ENCODE results near the gene LGMN. TPM values are rescaled to one million over a fixed set of nuclear protein-coding genes. Genes with fewer than 3 reads are reported as not detected.

The LGMN gene
- polyA plus RNA-seq, 1 donor from 2014 or later: 48.0 TPM

GRCh38 chr14:92688434-92689375, 59.7 kb downstream of the LGMN start:
- no peaks in the 10 kb centered on the region for H3F3A ChIP-seq (ENCODE audit: insufficient read depth, low read length, poor library complexity, severe bottlenecking)
- no peaks in the 10 kb centered on the region for H3K9me3 ChIP-seq (ENCODE audit: low read length)
- no peak overlapping the region for H2AFZ ChIP-seq (ENCODE audit: low read depth, low read length)
- H3K4me2 ChIP-seq (ENCODE audit: low read length): no peak overlapping the region
- H3K9me2 ChIP-seq (ENCODE audit: insufficient read depth, low read length): no peaks in the 10 kb centered on the region
- peak overlapping the region; percentile 70 for H3K4me3 ChIP-seq (ENCODE audit: low read length)
- no peak overlapping the region for H3K9ac ChIP-seq (ENCODE audit: low read length)
- peaks cover 25% of the 10 kb centered on the region for H3K27me3 ChIP-seq (ENCODE audit: insufficient read depth, low read depth, low read length)
- no peak for TF ChIP-seq SMC3 (conservative IDR thresholded peaks at IDR 0.05; ENCODE audit: poor library complexity)
- TF ChIP-seq POLR2AphosphoS5 (IDR thresholded peaks at IDR 0.05): no peak
- no peak for TF ChIP-seq CTCF (IDR thresholded peaks at IDR 0.05; ENCODE audit: poor library complexity, severe bottlenecking)
- no peak for TF ChIP-seq TAF1 (IDR thresholded peaks at IDR 0.05; ENCODE audit: low read depth)
- TF ChIP-seq RAD21 (conservative IDR thresholded peaks at IDR 0.05): no peak
- H3K27ac ChIP-seq (ENCODE audit: low read length): no peak overlapping the region
- H3K36me3 ChIP-seq (ENCODE audit: insufficient read depth, low read length): no peaks in the 10 kb centered on the region
- no peaks in the 10 kb centered on the region for H4K20me1 ChIP-seq (ENCODE audit: insufficient read depth)
- no peaks in the 10 kb centered on the region for H3K79me2 ChIP-seq (replicated peaks; ENCODE audit: insufficient read depth, low read length)

- no peak overlapping the region for H3K27ac ChIP-seq (ENCODE audit: low read length)
- TF ChIP-seq EZH2 (IDR thresholded peaks at IDR 0.05; ENCODE audit: borderline replicate concordance, insufficient read depth, low read length, poor library complexity, severe bottlenecking) (peak; percentile 60), TAF1 (IDR thresholded peaks at IDR 0.05; ENCODE audit: low read depth) (no peak), REST (IDR thresholded peaks at IDR 0.05; ENCODE audit: borderline replicate concordance) (no peak)
- no peaks in the 10 kb centered on the region for H3K36me3 ChIP-seq (ENCODE audit: insufficient read depth, low read length)
- peak overlapping the region; percentile 26 for H3K9ac ChIP-seq (ENCODE audit: low read length)
- peak overlapping the region; percentile 70 for H3K4me3 ChIP-seq (ENCODE audit: low read length)
- no peak overlapping the region for H3K4me2 ChIP-seq (ENCODE audit: low read length)
- H3K9me2 ChIP-seq (ENCODE audit: insufficient read depth, low read length): no peaks in the 10 kb centered on the region
- no peaks in the 10 kb centered on the region for H3K79me2 ChIP-seq (replicated peaks; ENCODE audit: insufficient read depth, low read length)
- H2AFZ ChIP-seq (ENCODE audit: low read depth, low read length): no peak overlapping the region
- no peaks in the 10 kb centered on the region for H3F3A ChIP-seq (ENCODE audit: insufficient read depth, low read length, poor library complexity, severe bottlenecking)
- no peaks in the 10 kb centered on the region for H3K9me3 ChIP-seq (ENCODE audit: low read length)
- peaks cover 25% of the 10 kb centered on the region for H3K27me3 ChIP-seq (ENCODE audit: insufficient read depth, low read depth, low read length)
- H4K20me1 ChIP-seq (ENCODE audit: insufficient read depth): no peaks in the 10 kb centered on the region
These were observed 60.6 kb downstream of the LGMN start for GRCh38 chr14:92687681-92688433.

Measured in neural cell (in vitro differentiated cells).